Keratinocyte (primary cell): ENCODE data around the gene EFEMP1. TPM values are rescaled to one million over a fixed set of nuclear protein-coding genes. Genes with fewer than 3 reads are reported as not detected.

Experiments
- DNase-seq: peaks from one replicate; pipeline ENCODE4 v3.0.0-alpha.2; 2011; ENCODE audit warnings: low read depth, missing footprints, low spot score
- FAIRE-seq: peaks from 2 replicates; lab custom pipeline; 2011; peaks lifted over from hg19 to GRCh38; lab: Jason Lieb, UNC
- H2AFZ ChIP-seq: 2 replicates; pipeline ENCODE4 v1.6.0; 2012; ENCODE audit warnings: low read length, control low read depth, inconsistent platforms; ENCODE audit not compliant: control insufficient read depth
- H3K27ac ChIP-seq: 2 replicates; pipeline ENCODE4 v1.5.1; 2011; ENCODE audit warnings: low read length; ENCODE audit not compliant: control insufficient read depth, insufficient read depth
- H3K27me3 ChIP-seq: 3 replicates; pipeline ENCODE4 v1.6.0; 2011; ENCODE audit warnings: low read length; ENCODE audit not compliant: control insufficient read depth, insufficient read depth; ENCODE audit errors: extremely low read depth
- H3K36me3 ChIP-seq, 2 experiments: 2 replicates in 1 of 2; 3 replicates in 1 of 2; pipeline ENCODE4 v1.5.1; 2011; ENCODE audit warnings: low read length in 2 of 2, mild to moderate bottlenecking in 1 of 2; ENCODE audit not compliant: control insufficient read depth in 2 of 2, insufficient read depth in 2 of 2; ENCODE audit errors: extremely low read depth in 1 of 2
- H3K4me1 ChIP-seq: 3 replicates; pipeline ENCODE4 v1.5.1; 2011; ENCODE audit warnings: low read length; ENCODE audit not compliant: control insufficient read depth, insufficient read depth; ENCODE audit errors: extremely low read depth
- H3K4me2 ChIP-seq: 3 replicates; pipeline ENCODE4 v1.6.0; 2011; ENCODE audit warnings: low read depth, low read length; ENCODE audit not compliant: control insufficient read depth, insufficient read depth; ENCODE audit errors: extremely low read depth
- H3K4me3 ChIP-seq, 3 experiments: fragments of 200-600 bp in 1 of 3; sonication (generic) in 1 of 3; 2 replicates in 2 of 3; 3 replicates in 1 of 3; pipeline ENCODE4 v1.5.1; 2011 to 2016; ENCODE audit warnings: low read length in 3 of 3, mild to moderate bottlenecking in 3 of 3, control low read depth in 2 of 3, inconsistent platforms in 1 of 3, low read depth in 1 of 3, mixed read lengths in 1 of 3, mixed run types in 1 of 3, moderate library complexity in 1 of 3; ENCODE audit not compliant: control insufficient read depth in 2 of 3, insufficient read depth in 2 of 3; ENCODE audit errors: extremely low read depth in 1 of 3
- H3K79me2 ChIP-seq: 2 replicates; pipeline ENCODE4 v1.6.0; 2012; ENCODE audit warnings: low read length; ENCODE audit not compliant: control insufficient read depth, insufficient read depth
- H3K9ac ChIP-seq: 3 replicates; pipeline ENCODE4 v1.6.0; 2011; ENCODE audit warnings: low read length; ENCODE audit not compliant: control insufficient read depth, insufficient read depth; ENCODE audit errors: extremely low read depth
- H3K9me1 ChIP-seq: 3 replicates; pipeline ENCODE4 v1.6.0; 2011; ENCODE audit warnings: low read length; ENCODE audit not compliant: control insufficient read depth, insufficient read depth; ENCODE audit errors: extremely low read depth
- H3K9me3 ChIP-seq: 2 replicates; pipeline ENCODE4 v1.5.1; 2012; ENCODE audit warnings: low read depth, low read length; ENCODE audit not compliant: control insufficient read depth
- H4K20me1 ChIP-seq: 3 replicates; pipeline ENCODE4 v1.6.0; 2011; ENCODE audit warnings: low read length; ENCODE audit not compliant: control insufficient read depth, insufficient read depth; ENCODE audit errors: extremely low read depth
- CTCF ChIP-seq, 3 experiments: IDR thresholded peaks in 1 of 3; conservative IDR thresholded peaks in 1 of 3; optimal IDR thresholded peaks in 1 of 3; 2 replicates in 2 of 3; 3 replicates in 1 of 3; pipeline versions ENCODE3 to v1.5.1; 2011; ENCODE audit warnings: low read length in 3 of 3, mild to moderate bottlenecking in 3 of 3, moderate library complexity in 2 of 3, control low read depth in 1 of 3, inconsistent platforms in 1 of 3; ENCODE audit not compliant: insufficient read depth in 2 of 3; ENCODE audit errors: extremely low read depth in 1 of 3
- EZH2 ChIP-seq: IDR thresholded peaks from one replicate; pipeline ENCODE4 v1.6.1; 2012; ENCODE audit warnings: inconsistent platforms, mild to moderate bottlenecking, low read length, moderate library complexity
- dilution Hi-C: fragments of 300-500 bp; cut with MboI; formaldehyde crosslinking; loops from one replicate; pipeline ENCODE4 v1.7.0; 2020; ENCODE audit warnings: low sequenced_read_pairs; ENCODE audit not compliant: extremely low pct_ligation_motif_present
- polyA plus RNA-seq, 5 experiments: library from polyadenylated mRNA; depleted of rRNA in 3 of 5; stranded (reverse) in 3 of 5; stranded (forward) in 1 of 5; unstranded in 1 of 5; fragments of >200 nt; gene quantifications; 1 replicate in 1 of 5; 2 replicates in 3 of 5; 3 replicates in 1 of 5; pipeline versions ENCODE4 v1.2.1 to v1.2.3, GENCODE V29; 2011 to 2012; ENCODE audit warnings: missing spikeins in 2 of 5, low read depth in 1 of 5, low replicate concordance in 1 of 5

The EFEMP1 gene
- polyA plus RNA-seq, 1 donor (not counting 4 experiments of a cell fraction or from before 2014, with no cell fraction given): 234 TPM

GRCh38 chr2:55859875-55860274 lies 63.7 kb downstream of the EFEMP1 start:
- Histone ChIP-seq H3K36me3 (no peaks in the 10 kb centered on the region), H2AFZ (no peak overlapping the region), H3K9me1 (no peaks in the 10 kb centered on the region), H3K27me3 (no peaks in the 10 kb centered on the region), H3K79me2 (no peaks in the 10 kb centered on the region), H3K9ac (no peak overlapping the region), H3K27ac (no peak overlapping the region), H3K4me2 (no peak overlapping the region), H3K9me3 (no peaks in the 10 kb centered on the region), H4K20me1 (no peaks in the 10 kb centered on the region), H3K4me1 (peaks cover 49% of the 10 kb centered on the region), H3K4me3 (no peak overlapping the region)
- TF ChIP-seq CTCF (optimal IDR thresholded peaks at IDR 0.05 in 1 of 3, IDR thresholded peaks at IDR 0.05 in 1 of 3, conservative IDR thresholded peaks at IDR 0.05 in 1 of 3; ENCODE audit: extremely low read depth in 1 of 3, insufficient read depth in 2 of 3, low read length in 3 of 3): peak in 1 of 3 experiments; percentile 13
- no peak for TF ChIP-seq EZH2
- dilution Hi-C loops: no loop called here
- no peak for DNase-seq
- peak; percentile 82 for FAIRE-seq

- Histone ChIP-seq H3K4me2 (no peak overlapping the region), H3K4me1 (peaks cover 43% of the 10 kb centered on the region), H3K79me2 (no peaks in the 10 kb centered on the region), H3K9me3 (no peaks in the 10 kb centered on the region), H3K27me3 (no peaks in the 10 kb centered on the region), H3K4me3 (no peak overlapping the region), H4K20me1 (no peaks in the 10 kb centered on the region), H3K36me3 (no peaks in the 10 kb centered on the region), H3K9ac (no peak overlapping the region), H3K9me1 (no peaks in the 10 kb centered on the region), H2AFZ (no peak overlapping the region), H3K27ac (peak overlapping the region; percentile 72)
- no peak for TF ChIP-seq EZH2
- TF ChIP-seq CTCF (optimal IDR thresholded peaks at IDR 0.05 in 1 of 3, IDR thresholded peaks at IDR 0.05 in 1 of 3, conservative IDR thresholded peaks at IDR 0.05 in 1 of 3; ENCODE audit: extremely low read depth in 1 of 3, insufficient read depth in 2 of 3, low read length in 3 of 3): no peak
- FAIRE-seq (peak; percentile 62), DNase-seq (no peak)
- dilution Hi-C loops: no loop called here
Observed at GRCh38 chr2:55857766-55858165, 65.8 kb downstream of the EFEMP1 start.
